ENCODE data around the gene KLHL3. TPM values are rescaled to one million over a fixed set of nuclear protein-coding genes. Genes with fewer than 3 reads are reported as not detected.

KLHL3 gene
- total and polyA plus RNA-seq, 2 donors (not counting 3 experiments of a cell fraction or from before 2014, with no cell fraction given): 8.8 to 13.6 TPM

DNA sequence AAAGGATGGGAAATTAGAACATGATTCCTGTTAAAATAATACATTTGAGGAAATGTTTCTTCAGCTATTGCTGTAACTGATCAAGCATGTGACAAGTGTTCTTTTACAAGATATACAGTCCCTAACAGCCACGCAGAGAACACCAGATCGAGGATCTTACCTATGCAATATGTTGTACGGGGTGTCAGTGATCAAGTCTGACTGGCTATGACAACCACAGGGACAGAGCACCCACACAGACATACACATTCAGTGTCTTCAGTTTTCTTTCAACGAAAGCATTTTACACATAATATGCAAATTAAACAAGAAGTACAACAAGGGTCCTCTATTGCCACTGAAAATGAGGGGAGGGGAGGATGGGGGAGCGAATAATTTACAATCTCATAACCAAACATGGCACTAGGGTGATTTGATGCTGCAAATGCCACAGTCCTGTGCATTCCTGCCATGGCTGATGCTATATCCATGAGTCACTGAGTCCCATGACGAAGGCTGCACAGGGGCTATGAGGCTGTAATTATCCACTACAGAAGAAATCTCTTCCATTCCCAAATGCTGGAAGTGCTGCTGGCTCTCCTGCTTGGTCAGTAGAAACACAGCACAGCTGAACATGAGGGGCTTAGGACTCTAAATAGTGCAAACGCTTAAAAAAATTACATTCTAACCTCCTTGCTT, 118.2 kb downstream of the KLHL3 start:
- intact Hi-C loops (cut with micrococcal nuclease): no loop called here
- Histone ChIP-seq H3K9me1 (replicated peaks; ENCODE audit: control insufficient read depth, extremely low read depth, insufficient read depth, low read length) (no peaks in the 10 kb centered on the region), H3K79me2 (ENCODE audit: control insufficient read depth, insufficient read depth, low read length) (no peaks in the 10 kb centered on the region), H3K9me3 (replicated peaks; ENCODE audit: control insufficient read depth, insufficient read depth, low read length) (no peaks in the 10 kb centered on the region), H3K4me1 (ENCODE audit: control insufficient read depth, extremely low read depth, insufficient read depth, low read length) (no peaks in the 10 kb centered on the region), H3K9ac (replicated peaks; ENCODE audit: extremely low read depth, insufficient read depth, low read length) (no peak overlapping the region), H3K4me3 (replicated peaks in 1 of 3; ENCODE audit: insufficient read depth in 1 of 3, low read depth in 1 of 3, low read length in 3 of 3) (no peak overlapping the region), H4K20me1 (replicated peaks; ENCODE audit: control insufficient read depth, extremely low read depth, insufficient read depth, low read length) (no peaks in the 10 kb centered on the region), H3K36me3 (ENCODE audit: control insufficient read depth in 2 of 2, extremely low read depth in 1 of 2, insufficient read depth in 2 of 2, low read length in 2 of 2) (peaks cover 0 to 20% of the 10 kb centered on the region in 2 experiments), H3K27ac (ENCODE audit: insufficient read depth, low read depth, low read length) (no peak overlapping the region), H3K27me3 (ENCODE audit: control insufficient read depth in 2 of 2, insufficient read depth in 2 of 2, low read length in 2 of 2) (no peaks in the 10 kb centered on the region), H2AFZ (ENCODE audit: low read depth, low read length) (no peak overlapping the region), H3K4me2 (ENCODE audit: insufficient read depth, low read length) (no peak overlapping the region)
- dilution Hi-C loops (cut with MboI; ENCODE audit: extremely low pct_ligation_motif_present, low sequenced_read_pairs): no loop called here
- BruUV-seq (replicated peaks): no TSS peak
- no peak for FAIRE-seq
- ChIA-PET POLR2A (no interaction called here), CTCF (interaction anchor here (1.0 to 5.5 kb wide), 3 partner anchors 10 to 12 kb away, joined by 3 to 30 read pairs (median 4); no protein-coding TSS in a partner anchor)
- DNase-seq (ENCODE audit: low read depth, low spot score): no peak
- TF ChIP-seq FOS (IDR thresholded peaks at IDR 0.05; ENCODE audit: borderline replicate concordance, insufficient read depth, low read length): no peak
- no peak for TF ChIP-seq EZH2 (IDR thresholded peaks at IDR 0.05; ENCODE audit: borderline replicate concordance, low read depth, low read length, severe bottlenecking)
- TF ChIP-seq GATA2 (IDR thresholded peaks at IDR 0.05; ENCODE audit: insufficient read depth, insufficient read length, low read depth, low read length): no peak
- TF ChIP-seq POLR2AphosphoS5 (IDR thresholded peaks at IDR 0.05; ENCODE audit: insufficient read depth, low read depth, low read length): no peak
- TF ChIP-seq, protein P1, sequence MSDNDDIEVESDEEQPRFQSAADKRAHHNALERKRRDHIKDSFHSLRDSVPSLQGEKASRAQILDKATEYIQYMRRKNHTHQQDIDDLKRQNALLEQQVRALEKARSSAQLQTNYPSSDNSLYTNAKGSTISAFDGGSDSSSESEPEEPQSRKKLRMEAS (IDR thresholded peaks at IDR 0.05; ENCODE audit: insufficient read depth, insufficient read length): no peak
- TF ChIP-seq POLR2A (IDR thresholded peaks at IDR 0.05; ENCODE audit: low read depth, low read length): no peak
- no peak for TF ChIP-seq MYC (IDR thresholded peaks at IDR 0.05; ENCODE audit: low read depth, low read length)
- TF ChIP-seq JUN (IDR thresholded peaks at IDR 0.05; ENCODE audit: borderline replicate concordance, insufficient read depth, insufficient read length, low read depth): no peak
- TF ChIP-seq, protein P2, sequence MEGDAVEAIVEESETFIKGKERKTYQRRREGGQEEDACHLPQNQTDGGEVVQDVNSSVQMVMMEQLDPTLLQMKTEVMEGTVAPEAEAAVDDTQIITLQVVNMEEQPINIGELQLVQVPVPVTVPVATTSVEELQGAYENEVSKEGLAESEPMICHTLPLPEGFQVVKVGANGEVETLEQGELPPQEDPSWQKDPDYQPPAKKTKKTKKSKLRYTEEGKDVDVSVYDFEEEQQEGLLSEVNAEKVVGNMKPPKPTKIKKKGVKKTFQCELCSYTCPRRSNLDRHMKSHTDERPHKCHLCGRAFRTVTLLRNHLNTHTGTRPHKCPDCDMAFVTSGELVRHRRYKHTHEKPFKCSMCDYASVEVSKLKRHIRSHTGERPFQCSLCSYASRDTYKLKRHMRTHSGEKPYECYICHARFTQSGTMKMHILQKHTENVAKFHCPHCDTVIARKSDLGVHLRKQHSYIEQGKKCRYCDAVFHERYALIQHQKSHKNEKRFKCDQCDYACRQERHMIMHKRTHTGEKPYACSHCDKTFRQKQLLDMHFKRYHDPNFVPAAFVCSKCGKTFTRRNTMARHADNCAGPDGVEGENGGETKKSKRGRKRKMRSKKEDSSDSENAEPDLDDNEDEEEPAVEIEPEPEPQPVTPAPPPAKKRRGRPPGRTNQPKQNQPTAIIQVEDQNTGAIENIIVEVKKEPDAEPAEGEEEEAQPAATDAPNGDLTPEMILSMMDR (IDR thresholded peaks at IDR 0.05; ENCODE audit: extremely low read depth in 1 of 2, insufficient read depth in 1 of 2, low read depth in 1 of 2, low read length in 2 of 2): no peak

All from endothelial cell of umbilical vein (primary cell).